Stimulated activated CD8-positive, alpha-beta memory T cell treated with anti-CD3 and anti-CD28 coated beads, Interleukin-7, amount 100 ng/mL, for 1 hour (primary cell): Measurements from ENCODE around the gene GGTA1.
"Not testable (repeated sequence)": the region's sequence is repeated elsewhere in the genome, so short reads cannot be mapped to it uniquely, and the experiment has no call there.

ENCODE experiments used
- DNase-seq, 2 donors: peaks; one replicate each; pipeline ENCODE4 v3.0.0-alpha.2; 2020; ENCODE audit warnings: low read depth in 2 of 2

The GGTA1 gene

GRCh38 chr9:121458449-121458848, 41.2 kb downstream of the GGTA1 start:
- DNase-seq = not testable (repeated sequence)

GRCh38 chr9:121455527-121456239, 44.0 kb downstream of the GGTA1 start:
- no peak for DNase-seq

DNA sequence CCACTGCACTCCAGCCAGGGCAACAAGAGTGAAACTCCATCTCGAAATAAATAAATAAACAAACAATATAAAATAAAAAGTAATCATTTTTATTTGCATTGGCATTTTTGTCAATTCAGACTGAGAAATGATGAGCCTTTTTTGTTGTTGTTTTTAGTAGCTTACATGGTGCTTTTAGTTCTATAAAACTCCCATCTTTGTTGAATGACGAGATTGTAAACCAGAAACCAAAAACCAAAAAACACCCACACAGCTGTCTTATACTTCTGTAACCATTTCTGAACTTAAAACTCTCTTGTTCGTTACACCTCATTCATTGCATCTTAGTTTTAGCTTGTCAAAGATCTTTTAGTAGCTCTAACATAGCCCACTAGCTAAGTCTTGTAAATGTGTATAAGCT, 44.7 kb downstream of the GGTA1 start:
- no peak for DNase-seq

DNA sequence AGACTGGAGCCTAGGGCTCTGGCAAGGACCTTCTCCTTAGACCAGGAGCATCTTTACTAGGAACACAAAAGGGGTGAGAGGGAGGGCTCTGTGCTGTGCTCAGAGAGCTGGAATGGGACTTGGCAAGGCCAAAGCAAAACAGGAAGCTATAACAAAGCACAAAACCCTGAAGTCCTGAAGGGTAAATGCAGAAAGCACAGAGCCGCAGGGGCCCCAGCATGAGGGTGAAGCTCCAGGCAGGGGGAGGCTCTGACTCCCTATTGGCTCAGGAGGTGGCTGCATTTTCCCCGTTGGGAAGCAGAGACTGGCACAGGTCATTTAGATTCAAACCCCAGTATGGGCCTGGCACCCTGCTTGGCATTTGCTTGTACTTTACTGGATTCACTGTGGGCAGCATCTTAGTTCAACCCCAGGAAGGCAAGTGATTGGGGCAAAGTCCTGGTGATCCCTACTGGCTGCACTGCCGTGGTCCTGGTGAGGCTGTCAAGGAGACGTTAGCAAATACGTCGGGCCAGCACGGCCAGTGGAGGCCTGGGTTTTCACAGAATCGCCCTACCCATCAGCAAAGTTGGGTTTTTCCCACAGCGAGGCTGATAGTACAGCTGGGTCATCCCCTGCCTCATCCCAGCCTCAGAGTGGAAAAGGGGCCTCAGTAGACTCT, 46.3 kb downstream of the GGTA1 start:
- no peak for DNase-seq

DNA sequence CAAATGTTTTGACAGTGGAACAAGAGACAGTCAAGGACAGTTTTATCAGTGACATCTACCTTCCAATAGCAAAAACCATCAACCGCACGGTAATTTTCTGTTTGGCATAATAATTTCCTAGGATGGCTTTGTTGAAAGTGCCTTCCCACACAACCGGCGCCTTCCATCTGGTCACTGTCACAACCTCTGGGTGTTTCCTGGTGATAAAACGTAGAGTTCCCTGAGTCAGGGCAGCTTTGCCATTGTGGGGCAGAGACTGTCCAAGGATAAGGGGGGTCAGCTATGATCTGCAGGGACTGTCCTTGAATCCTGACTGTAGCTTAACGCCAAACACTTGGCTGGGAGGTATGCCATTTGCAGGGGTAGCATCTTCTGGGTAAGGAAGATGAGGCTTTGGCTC, 47.6 kb downstream of the GGTA1 start:
- no peak for DNase-seq

DNA sequence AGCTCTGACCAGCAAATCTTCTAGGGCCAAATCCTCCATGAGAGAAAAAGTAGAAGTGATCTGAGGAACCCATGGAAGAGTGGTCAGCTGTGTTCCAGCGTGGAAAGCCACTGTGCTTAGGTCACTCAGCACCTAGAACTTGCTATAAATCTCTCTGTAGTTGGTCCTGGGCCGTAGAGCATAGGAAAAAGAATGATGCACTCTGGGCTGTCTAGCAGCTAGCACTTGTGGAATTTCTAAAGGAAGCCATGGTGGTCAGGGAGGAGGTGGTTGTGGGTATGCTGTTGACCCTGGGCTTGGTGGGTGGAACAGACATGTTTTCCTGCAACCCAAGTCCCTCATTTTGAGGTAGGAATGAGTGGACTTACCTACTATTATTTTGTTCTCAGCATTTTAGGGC, 48.1 kb downstream of the GGTA1 start:
- no peak for DNase-seq

- DNase-seq = no peak
Observed at GRCh38 chr9:121450241-121450640, 49.4 kb downstream of the GGTA1 start.

GRCh38 chr9:121449786-121450185, 49.9 kb downstream of the GGTA1 start:
- DNase-seq = no peak

DNA sequence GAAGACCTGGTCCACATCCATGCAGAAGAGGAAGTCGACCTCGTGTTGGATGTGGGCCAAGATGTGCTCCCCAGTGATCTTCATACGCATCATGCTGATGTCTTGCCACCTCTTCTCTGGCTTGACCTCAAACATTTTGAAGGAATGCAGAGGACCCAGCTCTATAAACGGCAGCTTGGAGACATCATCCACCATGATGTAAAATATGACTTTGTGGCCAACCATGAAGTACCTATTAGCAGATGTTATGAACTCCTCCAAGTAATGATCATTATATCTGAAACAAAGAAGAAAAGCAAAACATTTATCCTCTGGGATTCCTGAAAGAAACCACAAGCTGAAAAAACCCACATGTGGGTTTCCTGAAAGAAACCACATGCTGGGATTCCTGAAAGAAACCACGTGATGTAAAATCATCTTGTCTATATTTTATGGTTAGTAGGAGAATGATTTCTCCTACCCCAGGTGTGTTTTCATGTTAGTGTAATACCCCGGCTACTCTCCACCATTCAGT, 52.3 kb downstream of the GGTA1 start:
- DNase-seq = no peak

GRCh38 chr9:121445986-121446385, 53.7 kb downstream of the GGTA1 start:
- DNase-seq = no peak

GRCh38 chr9:121443981-121444380, 55.7 kb downstream of the GGTA1 start:
- DNase-seq = no peak

- no peak for DNase-seq
Observed at GRCh38 chr9:121441165-121441564, 58.5 kb downstream of the GGTA1 start.

GRCh38 chr9:121439711-121440664, 59.7 kb downstream of the GGTA1 start:
- DNase-seq = no peak

DNA sequence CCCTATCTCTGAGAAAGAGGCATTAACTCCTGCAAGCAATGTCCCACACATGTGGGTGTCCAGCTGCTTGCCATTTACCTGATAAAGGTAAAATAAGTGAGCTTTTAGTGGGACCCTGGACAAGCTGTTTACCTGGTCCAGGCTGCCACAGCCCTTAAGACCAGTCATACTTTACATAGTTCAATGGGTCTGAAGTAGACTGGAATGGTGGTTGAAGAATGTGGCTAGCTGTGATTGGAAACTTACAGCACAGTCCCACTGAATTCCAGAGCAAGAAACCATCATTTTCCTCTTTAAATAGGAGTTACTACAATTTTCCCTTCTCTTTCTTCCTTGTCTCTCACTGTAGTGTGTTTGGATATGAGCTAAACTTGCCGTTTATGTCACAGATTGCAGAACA, 60.6 kb downstream of the GGTA1 start:
- DNase-seq = no peak

DNA sequence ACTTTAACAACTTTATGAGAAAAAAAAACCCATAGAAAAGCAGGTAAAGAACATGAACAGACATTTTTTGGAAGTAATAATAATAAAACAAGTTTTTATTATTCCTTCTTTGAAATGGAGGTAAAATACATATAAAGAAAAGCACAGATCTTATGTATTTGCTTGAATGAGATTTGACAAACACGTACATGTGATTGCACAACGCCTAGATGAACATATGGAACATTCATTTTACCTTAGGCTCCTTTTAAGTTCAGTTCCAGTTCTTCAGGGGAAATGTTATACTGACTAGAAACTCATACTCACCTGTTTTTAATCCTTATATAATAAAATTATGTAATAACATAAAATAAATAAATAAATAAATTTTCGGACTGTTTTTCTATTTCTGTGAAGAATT, 61.8 kb downstream of the GGTA1 start:
- no peak for DNase-seq

DNA sequence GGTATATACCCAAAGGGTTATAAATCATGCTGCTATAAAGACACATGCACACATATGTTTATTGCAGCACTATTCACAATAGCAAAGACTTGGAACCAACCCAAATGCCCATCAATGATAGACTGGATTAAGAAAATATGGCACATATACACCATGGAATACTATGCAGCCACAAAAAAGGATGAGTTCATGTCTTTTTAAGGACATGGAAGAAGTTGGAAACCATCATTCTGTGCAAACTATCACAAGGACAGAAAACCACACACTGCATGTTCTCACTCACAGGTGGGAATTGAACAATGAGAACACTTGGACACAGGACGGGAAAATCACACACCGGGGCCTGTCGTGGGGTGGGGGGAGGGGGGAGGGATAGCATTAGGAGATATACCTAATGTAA, 62.6 kb downstream of the GGTA1 start:
- not testable (repeated sequence) for DNase-seq

DNA sequence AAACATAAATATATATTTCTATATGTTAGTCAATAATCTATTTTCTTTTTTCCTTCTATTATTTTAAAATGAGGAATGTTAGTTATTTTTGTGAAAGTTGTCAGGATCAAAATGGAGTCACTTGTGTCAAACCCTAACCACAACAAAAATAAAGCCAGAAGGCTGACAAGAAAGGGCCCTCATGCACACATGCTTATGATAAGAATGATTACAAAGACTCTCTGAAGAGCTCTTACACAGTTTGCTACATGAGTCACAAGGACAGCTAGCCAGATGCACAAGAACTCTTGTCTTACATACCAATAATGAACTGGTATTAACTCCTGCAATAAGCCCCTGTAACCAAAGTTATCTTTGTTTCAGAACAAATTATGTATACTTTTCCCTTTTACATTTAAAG, 64.7 kb downstream of the GGTA1 start:
- no peak for DNase-seq

DNA sequence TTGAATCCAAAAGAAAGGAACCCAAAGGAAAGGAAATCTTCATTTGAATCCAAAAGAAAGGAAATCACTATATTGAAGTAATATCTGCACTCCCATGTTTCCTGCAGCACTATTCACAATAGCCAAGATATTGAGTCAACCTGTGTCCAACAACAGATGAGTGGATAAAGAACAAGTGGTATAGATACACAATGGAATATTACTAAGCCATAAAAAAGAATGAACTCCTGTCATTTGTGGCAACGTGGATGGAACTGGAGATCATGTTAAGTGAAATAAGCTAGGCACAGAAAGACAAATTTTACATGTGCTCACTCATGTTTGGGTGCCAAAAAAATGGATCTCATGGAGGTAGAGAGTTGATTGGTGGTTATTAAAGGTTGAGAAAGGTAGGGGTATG, 71.7 kb downstream of the GGTA1 start:
- no peak for DNase-seq

DNA sequence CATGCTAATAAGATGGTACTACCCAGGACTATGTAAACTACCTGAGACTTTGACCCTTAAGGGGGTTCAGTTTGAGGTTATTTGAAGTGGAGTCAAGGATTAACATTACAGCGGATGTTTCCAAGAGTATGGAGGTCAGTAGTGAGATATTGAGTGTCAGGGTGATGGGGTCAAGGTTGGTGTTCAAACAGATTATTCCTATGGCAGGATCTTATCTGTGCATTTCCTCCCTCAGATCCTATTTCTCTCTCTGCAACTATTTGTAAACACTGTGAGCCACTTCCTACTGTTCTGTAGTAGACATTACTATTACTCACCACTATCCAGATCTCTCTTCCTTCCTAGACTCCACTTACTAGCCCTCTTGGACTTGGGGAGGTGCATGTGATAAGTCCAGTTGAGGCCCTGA, 75.6 kb downstream of the GGTA1 start:
- no peak for DNase-seq

GRCh38 chr9:121411993-121412392, 87.7 kb downstream of the GGTA1 start:
- no peak for DNase-seq

- no peak for DNase-seq
Observed at GRCh38 chr9:121405899-121406298, 93.7 kb downstream of the GGTA1 start.
